OCI-LY1 (cell line): ENCODE results near the gene ID1.

Experiments
- CTCF ChIP-seq: fragments of 200-600 bp; sonication (generic), shearing (Covaris generic); IDR thresholded peaks from 2 replicates; pipeline ENCODE4 v1.5.1; 2017; ENCODE audit warnings: mild to moderate bottlenecking, antibody characterized with exemption, low read length, moderate library complexity, mixed read lengths
- EZH2 ChIP-seq: fragments of 200-600 bp; sonication (generic), shearing (Covaris generic); IDR thresholded peaks from 2 replicates; pipeline ENCODE4 v1.8.0; 2017; ENCODE audit warnings: borderline replicate concordance, mixed run types, mild to moderate bottlenecking, antibody characterized with exemption, low read length, moderate library complexity, mixed read lengths

GRCh38 chr20:31607640-31608250 is 2.7 kb downstream of the ID1 start:
- TF ChIP-seq CTCF (no peak), EZH2 (no peak)
